Measurements from ENCODE around the gene PRSS3.
"Not testable (repeated sequence)": the region's sequence is repeated elsewhere in the genome, so short reads cannot be mapped to it uniquely, and the experiment has no call there.

The PRSS3 gene

DNA sequence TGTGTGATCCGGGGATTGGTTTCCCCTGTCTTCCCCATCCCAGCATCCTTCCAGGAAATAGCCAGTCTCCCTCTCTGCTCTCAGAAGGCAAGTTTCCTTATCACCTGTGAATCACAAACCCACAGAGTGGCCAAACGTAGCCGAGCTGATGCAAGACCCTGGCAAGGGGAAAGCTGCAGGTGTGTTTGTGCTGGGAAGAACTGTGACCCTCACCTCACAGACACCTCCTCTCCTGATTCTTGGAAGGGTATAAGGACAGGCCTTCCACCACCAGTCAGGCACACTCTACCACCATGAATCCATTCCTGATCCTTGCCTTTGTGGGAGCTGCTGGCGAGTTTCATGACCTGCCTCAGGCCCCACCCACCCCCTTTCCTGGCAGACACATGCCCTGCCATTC is at the start of gene PRSS3:
Gene PRSS3, plus strand, starts transcription at position 281 of the 400 bp plus-strand sequence. Its CDS starts 13 bp downstream, at position 294.
- H3K4me3 Mint-ChIP-seq, result no peak within 1 kb of the TSS
- no peaks in the 10 kb centered on the region for H3K4me1 Mint-ChIP-seq (ENCODE audit: low read depth)
- no peak within 1 kb of the TSS for H3K27ac Mint-ChIP-seq
- peaks cover 3% of the 10 kb centered on the region for H3K27me3 Mint-ChIP-seq
- H3K36me3 Mint-ChIP-seq, result no peaks in the 10 kb centered on the region
- H3K9me3 Mint-ChIP-seq (ENCODE audit: low read depth), result no peaks in the 10 kb centered on the region

GRCh38 chr9:33748633-33749304 is 46.6 kb upstream of the PRSS3 start:
- Mint-ChIP-seq H3K4me1 (ENCODE audit: low read depth) (peaks cover 40% of the 10 kb centered on the region), H3K27me3 (peaks cover 33% of the 10 kb centered on the region), H3K9me3 (ENCODE audit: low read depth) (no peaks in the 10 kb centered on the region), H3K27ac (peak overlapping the region; percentile 17), H3K4me3 (peak overlapping the region; percentile 87), H3K36me3 (no peaks in the 10 kb centered on the region)

DNA sequence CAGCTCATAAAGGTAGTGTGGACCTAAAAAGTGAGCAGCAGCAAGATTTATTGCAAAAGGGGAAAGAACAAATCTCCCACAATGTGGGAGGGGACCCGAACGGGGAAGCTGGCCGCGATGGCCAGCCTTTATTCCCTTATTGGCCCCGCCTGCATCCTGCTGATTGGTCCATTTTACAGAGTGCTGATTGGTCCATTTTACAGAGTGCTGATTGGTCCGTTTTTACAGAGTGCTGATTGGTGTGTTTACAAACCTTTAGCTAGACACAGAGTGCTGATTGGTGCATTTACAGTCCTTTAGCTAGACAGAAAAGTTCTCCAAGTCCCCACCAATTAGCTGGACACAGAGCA is 46.1 kb upstream of the PRSS3 start:
- H3K4me1 Mint-ChIP-seq (ENCODE audit: low read depth), result peaks cover 40% of the 10 kb centered on the region
- H3K27ac Mint-ChIP-seq; H3K9me3 Mint-ChIP-seq (ENCODE audit: low read depth); H3K36me3 Mint-ChIP-seq: not testable (repeated sequence)
- H3K27me3 Mint-ChIP-seq, result peaks cover 33% of the 10 kb centered on the region
- H3K4me3 Mint-ChIP-seq, result peak overlapping the region; percentile 87

DNA sequence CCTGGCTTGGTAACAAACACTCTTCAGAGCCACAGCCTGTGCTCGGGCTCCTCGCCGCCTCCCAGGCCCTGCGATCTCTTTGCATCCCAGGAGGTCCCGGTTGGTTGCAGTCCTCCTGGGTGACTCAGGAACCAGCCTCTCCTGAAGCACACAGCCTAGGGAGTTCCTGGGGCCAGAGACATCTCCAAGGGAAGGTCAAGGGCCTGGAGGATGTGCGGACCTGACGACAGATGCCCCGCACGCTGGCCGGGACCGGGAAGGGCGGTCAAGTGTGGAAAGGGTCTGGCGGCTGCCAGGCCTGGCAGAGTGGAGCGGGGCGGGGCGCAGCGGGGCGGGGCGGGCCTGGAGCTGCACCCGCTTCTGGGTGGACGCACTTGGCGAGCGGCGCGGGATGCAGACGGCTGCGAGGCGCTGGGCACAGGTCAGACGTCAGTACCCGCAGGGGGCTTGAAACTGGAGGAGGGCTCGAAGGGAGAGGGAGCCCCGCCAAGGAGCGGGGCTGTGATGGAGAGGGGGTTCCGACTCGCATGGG is 45.0 kb upstream of the PRSS3 start:
- H3K9me3 Mint-ChIP-seq (ENCODE audit: low read depth), result no peaks in the 10 kb centered on the region
- H3K27me3 Mint-ChIP-seq, result peaks cover 38% of the 10 kb centered on the region
- H3K4me3 Mint-ChIP-seq, result peak overlapping the region; percentile 87
- H3K4me1 Mint-ChIP-seq (ENCODE audit: low read depth), result peaks cover 40% of the 10 kb centered on the region
- H3K27ac Mint-ChIP-seq, result no peak overlapping the region
- no peaks in the 10 kb centered on the region for H3K36me3 Mint-ChIP-seq

DNA sequence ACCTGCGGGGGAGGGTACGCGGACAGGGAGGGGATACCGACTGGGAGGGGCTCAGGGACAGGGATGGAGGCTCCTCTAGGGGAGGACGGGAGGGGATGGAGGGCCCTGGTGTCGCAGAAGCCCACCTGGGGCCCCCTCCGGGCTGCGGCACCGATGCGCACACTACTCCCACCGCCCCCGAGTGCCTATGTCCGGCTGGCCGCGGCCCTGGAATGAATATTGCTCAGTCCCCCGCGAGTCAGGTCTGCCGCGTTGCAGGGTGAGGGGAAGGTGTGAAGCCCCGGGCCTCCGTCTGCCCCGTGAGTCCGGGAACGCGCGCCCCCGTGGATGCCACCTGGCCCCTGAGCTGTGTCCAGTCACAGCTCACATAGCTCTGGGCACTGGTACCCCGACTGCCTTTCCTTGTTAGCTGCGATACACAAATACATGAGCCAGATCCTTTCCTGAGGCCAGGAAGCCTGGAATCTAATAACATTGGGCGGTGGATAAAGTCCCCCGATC is 44.5 kb upstream of the PRSS3 start:
- Mint-ChIP-seq H3K9me3 (ENCODE audit: low read depth) (no peaks in the 10 kb centered on the region), H3K36me3 (no peaks in the 10 kb centered on the region), H3K27ac (no peak overlapping the region), H3K4me1 (ENCODE audit: low read depth) (peaks cover 40% of the 10 kb centered on the region), H3K27me3 (peaks cover 41% of the 10 kb centered on the region), H3K4me3 (peak overlapping the region; percentile 87)

DNA sequence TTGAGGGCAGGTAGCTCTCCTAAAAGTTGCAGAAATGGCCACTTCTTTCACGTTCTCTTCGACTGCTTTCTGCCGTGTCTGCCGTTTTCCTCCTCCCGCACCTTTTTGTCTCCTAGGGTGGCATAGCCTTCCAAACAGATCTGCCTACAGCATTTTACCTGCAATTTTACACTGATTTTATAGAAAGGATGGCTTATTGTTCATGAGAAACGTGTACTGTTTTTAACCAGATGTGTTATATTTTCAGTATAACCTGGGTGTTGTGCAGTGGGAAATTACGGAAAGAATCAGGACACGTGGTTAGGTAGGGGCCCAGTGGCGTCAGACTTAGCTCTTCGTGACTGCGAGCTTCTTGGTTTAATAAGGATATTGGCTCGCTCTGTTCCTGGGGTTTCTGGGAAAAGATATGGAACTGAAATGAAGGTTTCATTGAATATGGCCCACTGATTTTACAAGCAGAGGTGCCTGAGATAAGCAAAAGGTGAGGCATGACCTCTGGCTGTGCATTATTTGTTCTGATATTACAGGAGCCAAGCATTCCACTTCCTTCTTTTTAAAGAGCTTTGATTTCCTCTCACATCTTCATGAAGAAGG is 43.7 kb upstream of the PRSS3 start:
- peaks cover 41% of the 10 kb centered on the region for H3K27me3 Mint-ChIP-seq
- H3K4me3 Mint-ChIP-seq, result peak overlapping the region; percentile 80
- no peaks in the 10 kb centered on the region for H3K9me3 Mint-ChIP-seq (ENCODE audit: low read depth)
- H3K36me3 Mint-ChIP-seq, result no peaks in the 10 kb centered on the region
- H3K4me1 Mint-ChIP-seq (ENCODE audit: low read depth), result peaks cover 40% of the 10 kb centered on the region
- no peak overlapping the region for H3K27ac Mint-ChIP-seq

DNA sequence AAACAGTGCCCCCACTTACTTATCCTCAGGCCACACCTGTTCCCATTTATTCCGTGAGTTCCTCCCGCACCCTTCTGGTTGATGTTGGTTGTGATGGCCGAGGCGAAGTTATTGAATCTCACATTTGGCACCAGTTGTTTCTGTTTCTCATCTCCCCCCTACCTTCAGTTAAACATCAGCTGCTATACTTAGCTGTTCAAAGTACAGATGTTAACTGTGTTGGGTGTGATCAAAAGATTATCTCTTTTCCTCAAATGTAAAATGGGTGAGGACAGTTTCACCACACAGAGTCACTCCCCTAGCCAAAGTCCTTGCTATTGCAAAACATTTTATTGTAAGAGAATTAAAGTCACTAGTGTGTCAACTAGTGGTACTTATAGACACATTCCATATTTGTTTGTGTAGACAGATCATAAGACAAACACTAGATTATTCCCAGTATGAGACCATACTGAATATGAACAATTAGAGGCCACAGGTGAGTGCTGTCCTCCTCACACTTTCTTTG is 43.2 kb upstream of the PRSS3 start:
- no peak overlapping the region for H3K27ac Mint-ChIP-seq

GRCh38 chr9:33752789-33753188 is 42.6 kb upstream of the PRSS3 start:
- H3K36me3 Mint-ChIP-seq; H3K9me3 Mint-ChIP-seq (ENCODE audit: low read depth); H3K27ac Mint-ChIP-seq; H3K4me3 Mint-ChIP-seq: not testable (repeated sequence)
- H3K27me3 Mint-ChIP-seq, result peaks cover 43% of the 10 kb centered on the region
- H3K4me1 Mint-ChIP-seq (ENCODE audit: low read depth), result peaks cover 40% of the 10 kb centered on the region

More for the DNA sequence above, 43.2 kb upstream of the PRSS3 start:
- H3K4me1 Mint-ChIP-seq (ENCODE audit: low read depth), result peaks cover 40% of the 10 kb centered on the region
- peaks cover 41% of the 10 kb centered on the region for H3K27me3 Mint-ChIP-seq
- no peaks in the 10 kb centered on the region for H3K9me3 Mint-ChIP-seq (ENCODE audit: low read depth)
- no peak overlapping the region for H3K4me3 Mint-ChIP-seq
- no peaks in the 10 kb centered on the region for H3K36me3 Mint-ChIP-seq

DNA sequence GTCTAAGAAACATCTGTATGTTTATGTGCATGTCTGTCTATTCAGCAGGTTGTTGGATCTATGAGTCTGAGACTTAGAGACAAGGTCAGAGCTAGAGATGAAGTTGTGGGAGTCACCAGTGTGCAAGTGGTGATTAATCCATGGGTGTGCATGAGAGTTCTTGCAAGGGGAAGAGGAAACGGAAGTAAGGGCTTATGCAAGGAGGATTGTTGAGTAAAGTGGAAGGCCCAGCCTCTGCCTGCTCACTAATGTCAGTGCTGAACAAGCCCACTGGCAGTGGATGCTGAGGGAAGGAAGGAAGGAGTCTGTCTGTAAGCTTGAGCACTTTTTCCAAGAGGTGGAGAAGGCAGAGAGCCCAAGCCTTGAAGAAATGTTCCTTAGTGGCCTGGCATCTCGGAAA is 35.7 kb upstream of the PRSS3 start:
- H3K27me3 Mint-ChIP-seq, result peaks cover 25% of the 10 kb centered on the region
- not testable (repeated sequence) for H3K4me1 Mint-ChIP-seq (ENCODE audit: low read depth); H3K36me3 Mint-ChIP-seq; H3K27ac Mint-ChIP-seq; H3K9me3 Mint-ChIP-seq (ENCODE audit: low read depth); H3K4me3 Mint-ChIP-seq

- peaks cover 6% of the 10 kb centered on the region for H3K36me3 Mint-ChIP-seq
- H3K4me1 Mint-ChIP-seq (ENCODE audit: low read depth), result no peaks in the 10 kb centered on the region
- H3K27me3 Mint-ChIP-seq, result peaks cover 17% of the 10 kb centered on the region
- H3K9me3 Mint-ChIP-seq (ENCODE audit: low read depth), result no peaks in the 10 kb centered on the region
- H3K27ac Mint-ChIP-seq, result no peak overlapping the region
- H3K4me3 Mint-ChIP-seq, result no peak overlapping the region
These were observed 33.0 kb upstream of the PRSS3 start for GRCh38 chr9:33762343-33762742.

DNA sequence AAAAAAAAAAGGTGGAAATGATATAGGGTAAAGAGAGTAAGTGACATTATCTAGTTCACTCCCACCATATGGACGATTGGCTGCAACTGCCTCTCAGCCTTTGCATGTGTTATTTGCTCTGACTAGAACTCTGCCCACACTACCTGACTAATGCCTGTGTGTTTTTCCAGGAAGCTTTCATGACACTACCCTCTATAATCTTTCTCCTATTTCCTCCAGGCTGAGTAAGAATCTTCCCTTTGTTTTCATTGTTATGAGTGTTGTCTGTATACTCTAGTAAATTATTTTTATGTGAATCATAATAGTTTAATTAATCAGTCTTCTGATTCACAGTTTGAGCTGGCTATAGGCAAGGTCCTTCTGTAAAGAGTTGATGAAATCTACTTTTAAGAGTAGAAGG is 31.7 kb upstream of the PRSS3 start:
- not testable (repeated sequence) for H3K27ac Mint-ChIP-seq; H3K9me3 Mint-ChIP-seq (ENCODE audit: low read depth); H3K4me1 Mint-ChIP-seq (ENCODE audit: low read depth); H3K4me3 Mint-ChIP-seq; H3K36me3 Mint-ChIP-seq
- peaks cover 11% of the 10 kb centered on the region for H3K27me3 Mint-ChIP-seq

DNA sequence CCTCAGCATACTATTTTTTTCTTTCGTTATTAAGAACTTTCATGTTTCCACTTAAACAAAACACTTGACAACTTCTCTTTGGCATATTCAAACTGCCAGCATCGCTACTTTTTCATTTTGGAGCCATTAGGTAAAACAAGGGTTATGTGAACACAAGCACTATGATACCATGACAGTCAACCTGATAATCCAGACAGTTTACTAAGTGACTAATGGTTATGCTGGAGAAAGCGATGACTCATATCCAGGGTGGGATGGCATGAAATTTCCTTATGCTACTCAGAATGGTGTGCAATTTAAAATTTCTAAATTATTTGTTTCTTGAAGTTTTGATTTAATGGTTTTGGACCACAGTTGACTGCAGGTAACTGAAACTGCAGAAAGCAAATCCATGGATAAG is 29.9 kb upstream of the PRSS3 start:
- no peak overlapping the region for H3K27ac Mint-ChIP-seq
- no peaks in the 10 kb centered on the region for H3K36me3 Mint-ChIP-seq
- H3K27me3 Mint-ChIP-seq, result peaks cover 2% of the 10 kb centered on the region
- H3K9me3 Mint-ChIP-seq (ENCODE audit: low read depth), result no peaks in the 10 kb centered on the region
- peaks cover 3% of the 10 kb centered on the region for H3K4me1 Mint-ChIP-seq (ENCODE audit: low read depth)
- no peak overlapping the region for H3K4me3 Mint-ChIP-seq

DNA sequence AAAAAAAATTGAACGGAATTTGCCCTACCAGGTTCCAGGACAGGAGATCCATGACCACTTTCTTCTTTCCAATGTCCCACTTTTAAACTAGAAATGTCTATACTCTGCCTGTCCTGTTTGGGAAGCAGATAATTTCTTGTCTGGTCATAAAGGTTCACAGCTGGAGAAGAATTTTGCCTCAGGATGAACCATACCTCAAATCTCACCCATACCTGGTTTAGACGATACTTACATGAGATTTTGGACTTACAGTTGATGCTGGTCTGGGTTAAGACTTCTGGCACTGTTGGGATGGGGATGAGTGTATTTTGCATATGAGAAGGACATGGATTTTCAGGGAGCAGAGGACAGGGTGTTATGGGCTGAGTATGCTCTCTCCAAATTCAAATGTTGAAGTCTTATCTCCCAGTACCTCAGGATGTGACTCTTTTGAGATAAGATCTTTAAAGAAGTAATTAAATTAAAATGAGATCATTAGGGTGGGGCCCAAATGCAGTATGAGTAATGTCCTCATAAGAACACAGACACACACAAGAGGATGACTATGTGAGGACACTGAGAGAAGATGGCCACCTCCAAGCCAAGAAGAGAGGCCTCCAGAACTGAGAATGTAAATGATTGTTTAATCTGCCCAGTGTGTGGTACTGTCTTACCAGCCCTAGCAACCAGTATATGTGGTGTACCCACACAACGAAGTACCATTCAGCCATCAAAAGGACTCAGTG is 25.0 kb upstream of the PRSS3 start:
- peak overlapping the region; percentile 5 for H3K27ac Mint-ChIP-seq
- not testable (repeated sequence) for H3K36me3 Mint-ChIP-seq; H3K27me3 Mint-ChIP-seq; H3K9me3 Mint-ChIP-seq (ENCODE audit: low read depth); H3K4me3 Mint-ChIP-seq; H3K4me1 Mint-ChIP-seq (ENCODE audit: low read depth)

GRCh38 chr9:33773135-33773534 is 22.2 kb upstream of the PRSS3 start:
- H3K4me3 Mint-ChIP-seq; H3K27me3 Mint-ChIP-seq; H3K4me1 Mint-ChIP-seq (ENCODE audit: low read depth); H3K9me3 Mint-ChIP-seq (ENCODE audit: low read depth); H3K27ac Mint-ChIP-seq; H3K36me3 Mint-ChIP-seq: not testable (repeated sequence)

DNA sequence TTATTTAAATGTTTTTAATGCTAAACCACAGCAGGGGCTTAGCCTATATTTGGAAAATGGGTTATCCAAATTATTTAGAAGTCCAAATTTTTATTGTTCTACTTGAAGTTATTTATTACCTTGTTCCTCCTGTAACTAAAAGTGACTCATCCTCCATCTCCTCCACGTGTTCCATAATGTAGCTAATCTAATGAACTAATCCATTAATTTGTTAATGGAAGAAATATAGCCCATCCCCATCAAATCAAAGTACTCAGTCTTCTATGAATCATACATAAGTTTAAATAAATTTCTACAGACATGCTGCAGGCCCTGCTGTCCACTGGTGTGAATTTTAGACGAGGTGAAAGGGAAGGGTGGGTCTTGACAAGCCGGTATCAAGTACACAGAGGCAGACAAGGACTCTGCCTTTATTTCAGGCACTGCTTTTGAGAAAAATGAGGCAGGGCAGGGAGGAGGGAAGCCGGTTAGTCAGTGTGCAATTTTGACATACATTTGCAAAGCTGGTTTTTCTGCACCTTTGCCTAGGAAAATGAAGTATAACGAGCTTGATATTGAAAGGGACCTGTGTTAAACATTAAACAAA is 21.2 kb upstream of the PRSS3 start:
- not testable (repeated sequence) for H3K27ac Mint-ChIP-seq; H3K36me3 Mint-ChIP-seq; H3K4me3 Mint-ChIP-seq; H3K27me3 Mint-ChIP-seq; H3K9me3 Mint-ChIP-seq (ENCODE audit: low read depth)
- H3K4me1 Mint-ChIP-seq (ENCODE audit: low read depth), result peaks cover 10% of the 10 kb centered on the region

Data from activated naive CD8-positive, alpha-beta T cell (primary cell).